IMR-90 (cell line): Measurements from ENCODE around the gene KICS2. TPM values are rescaled to one million over a fixed set of nuclear protein-coding genes. Genes with fewer than 3 reads are reported as not detected.

Experiments used
- ATAC-seq: fragments of 200-7000 bp; cut with Tn5 transposase; 2 replicates; pipeline ENCODE4 v1.9.1; 2020; ENCODE audit warnings: low read depth, mild to moderate bottlenecking, moderate library complexity
- BruUV-seq: library from RNA; stranded (reverse); fragments of 400-500 nt; replicated peaks from 2 replicates; lab custom pipeline; 2021; lab: Mats Ljungman, UMichigan
- CTCF ChIA-PET: fragments of 300-600 bp; formaldehyde crosslinking; extraction: SDS; loops from one replicate; lab custom pipeline; 2021; ENCODE audit warnings: antibody characterized with exemption; lab: Yijun Ruan, JAX
- POLR2A ChIA-PET: fragments of 300-600 bp; sonication (Branson Sonifier 250); formaldehyde crosslinking; loops from one replicate; lab custom pipeline; 2022; ENCODE audit warnings: antibody characterized with exemption; ENCODE audit not compliant: unreplicated experiment; lab: Charles Lee
- DNase-seq: peaks from one replicate; pipeline ENCODE4 v3.0.0; 2013
- H2AFZ ChIP-seq: replicated peaks from 2 replicates; pipeline ENCODE3; 2013; ENCODE audit warnings: low read length, mild to moderate bottlenecking; ENCODE audit not compliant: poor library complexity
- H2AK5ac ChIP-seq: 2 replicates; pipeline ENCODE4 v1.6.1; 2013; ENCODE audit warnings: low read depth, low read length, inconsistent platforms
- H2AK9ac ChIP-seq: replicated peaks from 2 replicates; pipeline ENCODE3; 2013; ENCODE audit warnings: mild to moderate bottlenecking, low read depth, low read length, moderate library complexity; ENCODE audit not compliant: poor library complexity
- H2BK120ac ChIP-seq: 2 replicates; pipeline ENCODE4 v1.6.1; 2013; ENCODE audit warnings: low read depth, low read length, inconsistent platforms
- H2BK15ac ChIP-seq: 3 replicates; pipeline ENCODE4 v1.6.1; 2013; ENCODE audit warnings: low read depth, low read length, inconsistent platforms
- H2BK20ac ChIP-seq: 2 replicates; pipeline ENCODE4 v1.6.1; 2013; ENCODE audit warnings: low read depth, mild to moderate bottlenecking, inconsistent platforms, low read length, moderate library complexity
- H2BK5ac ChIP-seq: 2 replicates; pipeline ENCODE4 v1.6.1; 2013; ENCODE audit warnings: mild to moderate bottlenecking, low read depth, low read length, inconsistent platforms; ENCODE audit not compliant: poor library complexity, severe bottlenecking
- H3K14ac ChIP-seq: replicated peaks from 2 replicates; pipeline ENCODE4 v1.6.1; 2013; ENCODE audit warnings: low read depth, low read length, inconsistent platforms
- H3K18ac ChIP-seq: 2 replicates; pipeline ENCODE4 v1.6.1; 2013; ENCODE audit warnings: low read depth, low read length, control low read depth
- H3K23ac ChIP-seq: 2 replicates; pipeline ENCODE4 v1.6.1; 2013; ENCODE audit warnings: low read depth, low read length, inconsistent platforms
- H3K27ac ChIP-seq: 2 replicates; pipeline ENCODE4 v1.5.1; 2013; ENCODE audit warnings: mild to moderate bottlenecking, control low read depth, low read length; ENCODE audit not compliant: insufficient read depth
- H3K27me3 ChIP-seq: 2 replicates; pipeline ENCODE4 v1.6.1; 2013; ENCODE audit warnings: low read length; ENCODE audit not compliant: control insufficient read depth, insufficient read depth
- H3K36me3 ChIP-seq: 2 replicates; pipeline ENCODE4 v1.6.1; 2013; ENCODE audit warnings: low read length, mixed read lengths; ENCODE audit not compliant: control insufficient read depth, insufficient read depth
- H3K4ac ChIP-seq: 2 replicates; pipeline ENCODE4 v1.6.1; 2013; ENCODE audit warnings: low read depth, low read length, inconsistent platforms
- H3K4me1 ChIP-seq: 2 replicates; pipeline ENCODE4 v1.6.1; 2013; ENCODE audit warnings: low read length, mixed read lengths; ENCODE audit not compliant: control insufficient read depth, insufficient read depth
- H3K4me2 ChIP-seq: 2 replicates; pipeline ENCODE4 v1.6.1; 2013; ENCODE audit warnings: low read depth, mild to moderate bottlenecking, control low read depth, low read length, moderate library complexity
- H3K4me3 ChIP-seq: 2 replicates; pipeline ENCODE4 v1.5.1; 2013; ENCODE audit warnings: low read depth, mild to moderate bottlenecking, control low read depth, low read length, moderate library complexity; ENCODE audit not compliant: insufficient read depth
- H3K56ac ChIP-seq: 2 replicates; pipeline ENCODE4 v1.6.1; 2013; ENCODE audit warnings: low read length, inconsistent platforms; ENCODE audit not compliant: insufficient read depth; ENCODE audit errors: extremely low read depth
- H3K79me1 ChIP-seq, 2 experiments: 2 replicates each; pipeline ENCODE4 v1.6.1; 2013; ENCODE audit warnings: low read length in 2 of 2, inconsistent platforms in 1 of 2, low read depth in 1 of 2
- H3K9ac ChIP-seq: 2 replicates; pipeline ENCODE4 v1.6.1; 2013; ENCODE audit warnings: low read depth, low read length, control low read depth
- H3K9me1 ChIP-seq: 2 replicates; pipeline ENCODE4 v1.6.1; 2013; ENCODE audit warnings: low read length, inconsistent platforms; ENCODE audit not compliant: insufficient read depth
- H3K9me3 ChIP-seq: 2 replicates; pipeline ENCODE4 v1.6.1; 2013; ENCODE audit warnings: low read length; ENCODE audit not compliant: control insufficient read depth, insufficient read depth
- H4K20me1 ChIP-seq: 2 replicates; pipeline ENCODE4 v1.6.1; 2013; ENCODE audit warnings: low read length, inconsistent platforms; ENCODE audit not compliant: insufficient read depth
- H4K5ac ChIP-seq: 2 replicates; pipeline ENCODE4 v1.6.1; 2013; ENCODE audit warnings: mild to moderate bottlenecking, low read depth, low read length, control low read depth
- H4K8ac ChIP-seq, 2 experiments: 2 replicates each; pipeline ENCODE4 v1.6.1; 2013; ENCODE audit warnings: low read depth in 2 of 2, low read length in 2 of 2, control low read depth in 1 of 2, inconsistent platforms in 1 of 2
- H4K91ac ChIP-seq: 2 replicates; pipeline ENCODE4 v1.6.1; 2013; ENCODE audit warnings: low read depth, low read length, inconsistent platforms; ENCODE audit not compliant: insufficient read depth
- BHLHE40 ChIP-seq: fragments of 150-350 bp; IDR thresholded peaks from 2 replicates; pipeline ENCODE4 v1.6.1; 2016; ENCODE audit warnings: mild to moderate bottlenecking, low read depth, low read length
- CEBPB ChIP-seq: IDR thresholded peaks from 2 replicates; pipeline ENCODE4 v1.6.1; 2012; ENCODE audit warnings: low read depth, low read length, improper control_type of control experiment
- CHD1 ChIP-seq: IDR thresholded peaks from 2 replicates; pipeline ENCODE4 v1.6.1; 2012; ENCODE audit warnings: low read depth, low read length, improper control_type of control experiment
- FOS ChIP-seq: fragments of 150-350 bp; IDR thresholded peaks from 2 replicates; pipeline ENCODE4 v1.6.1; 2016; ENCODE audit warnings: low read depth, low read length
- MXI1 ChIP-seq: IDR thresholded peaks from 2 replicates; pipeline ENCODE4 v1.6.1; 2012; ENCODE audit warnings: low read depth, mild to moderate bottlenecking, low read length, moderate library complexity, borderline replicate concordance
- RAD21 ChIP-seq: IDR thresholded peaks from 2 replicates; pipeline ENCODE4 v1.6.1; 2012; ENCODE audit warnings: low read length, improper control_type of control experiment
- RCOR1 ChIP-seq: IDR thresholded peaks from 2 replicates; pipeline ENCODE4 v1.6.1; 2012; ENCODE audit warnings: mild to moderate bottlenecking, low read length, improper control_type of control experiment; ENCODE audit not compliant: insufficient replicate concordance
- WGBS, 2 experiments: methylation state at CpG; one replicate each; pipeline versions ENCODE4 v1.1.5 to v1.1.7; 2013; ENCODE audit warnings: missing lambda C conversion rate in 2 of 2; ENCODE audit not compliant: insufficient read length in 1 of 2; ENCODE audit errors: extremely low coverage in 2 of 2; 5-methylcytosine and 5-hydroxymethylcytosine counted together
- dilution Hi-C: fragments of 300-500 bp; cut with HindIII; formaldehyde crosslinking; loops from one replicate; pipeline ENCODE4 v1.14.3; 2018; ENCODE audit warnings: low sequenced_read_pairs; ENCODE audit not compliant: unreplicated experiment
- in situ Hi-C: fragments of 300-500 bp; cut with MboI; formaldehyde crosslinking; loops from 3 replicates; pipeline ENCODE4 v1.14.3; 2019; ENCODE audit warnings: low sequenced_read_pairs, inconsistent platforms, mixed read lengths
- intact Hi-C: fragments of 100-400 bp; cut with micrococcal nuclease; formaldehyde crosslinking; loops from 2 replicates; pipeline ENCODE4 v1.10.0; 2022
- polyA plus RNA-seq, 3 experiments: library from polyadenylated mRNA; depleted of rRNA; stranded (reverse); fragments of >200 nt; gene quantifications; 2 replicates each; pipeline ENCODE4 v1.2.3, GENCODE V29; 2012; ENCODE audit warnings: low replicate concordance in 1 of 3
- total RNA-seq: library from RNA; depleted of rRNA; stranded (reverse); fragments of >200 nt; gene quantifications from 2 replicates; pipeline ENCODE4 v1.2.3, GENCODE V29; 2012
- TF ChIP-seq, protein P1 (sequence below): fragments of 150-350 bp; IDR thresholded peaks from 2 replicates; pipeline ENCODE4 v1.6.1; 2017; ENCODE audit warnings: mild to moderate bottlenecking, antibody characterized with exemption, low read length, low read depth
- TF ChIP-seq, protein P2 (sequence below): conservative IDR thresholded peaks from 2 replicates; pipeline ENCODE4 v1.5.1; 2012; ENCODE audit warnings: mild to moderate bottlenecking, low read depth, low read length, improper control_type of control experiment

The KICS2 gene
- total and polyA plus RNA-seq, 2 of the 4 experiments (the other 2 are of a cell fraction): 2.4 to 6.1 TPM

GRCh38 chr12:64243809-64244208 lies 21.7 kb upstream of the KICS2 start:
- Histone ChIP-seq H2AK9ac (no peak overlapping the region), H2BK20ac (no peak overlapping the region), H2BK120ac (no peak overlapping the region), H3K23ac (no peak overlapping the region), H3K27me3 (no peaks in the 10 kb centered on the region), H2BK5ac (no peak overlapping the region), H4K8ac (no peak overlapping the region), H3K14ac (no peak overlapping the region), H3K4me3 (no peak overlapping the region), H2BK15ac (no peak overlapping the region), H3K9me3 (no peaks in the 10 kb centered on the region), H3K27ac (no peak overlapping the region), H2AK5ac (no peak overlapping the region), H3K9me1 (no peaks in the 10 kb centered on the region), H2AFZ (no peak overlapping the region), H4K91ac (no peak overlapping the region), H4K20me1 (no peaks in the 10 kb centered on the region), H3K9ac (no peak overlapping the region), H3K18ac (no peak overlapping the region), H3K4me2 (no peak overlapping the region), H3K36me3 (no peaks in the 10 kb centered on the region), H4K5ac (no peak overlapping the region), H3K4ac (no peak overlapping the region), H3K79me1 (no peaks in the 10 kb centered on the region), H3K4me1 (no peaks in the 10 kb centered on the region), H3K56ac (no peak overlapping the region)
- POLR2A ChIA-PET: no interaction called here
- no TSS peak for BruUV-seq
- CTCF ChIA-PET: interaction anchor here (0.5 to 0.8 kb wide), 4 partner anchors 13 to 405 kb away, joined by 3 read pairs; no protein-coding TSS in a partner anchor
- no peak for DNase-seq
- intact Hi-C loops: no loop called here
- dilution Hi-C loops: no loop called here
- TF ChIP-seq RAD21: no peak
- no peak for TF ChIP-seq MXI1
- no peak for TF ChIP-seq CHD1
- no peak for TF ChIP-seq BHLHE40
- no peak for TF ChIP-seq RCOR1
- TF ChIP-seq CEBPB: no peak
- TF ChIP-seq, protein P1, sequence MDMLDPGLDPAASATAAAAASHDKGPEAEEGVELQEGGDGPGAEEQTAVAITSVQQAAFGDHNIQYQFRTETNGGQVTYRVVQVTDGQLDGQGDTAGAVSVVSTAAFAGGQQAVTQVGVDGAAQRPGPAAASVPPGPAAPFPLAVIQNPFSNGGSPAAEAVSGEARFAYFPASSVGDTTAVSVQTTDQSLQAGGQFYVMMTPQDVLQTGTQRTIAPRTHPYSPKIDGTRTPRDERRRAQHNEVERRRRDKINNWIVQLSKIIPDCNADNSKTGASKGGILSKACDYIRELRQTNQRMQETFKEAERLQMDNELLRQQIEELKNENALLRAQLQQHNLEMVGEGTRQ: no peak
- TF ChIP-seq FOS: no peak
- TF ChIP-seq, protein P2, sequence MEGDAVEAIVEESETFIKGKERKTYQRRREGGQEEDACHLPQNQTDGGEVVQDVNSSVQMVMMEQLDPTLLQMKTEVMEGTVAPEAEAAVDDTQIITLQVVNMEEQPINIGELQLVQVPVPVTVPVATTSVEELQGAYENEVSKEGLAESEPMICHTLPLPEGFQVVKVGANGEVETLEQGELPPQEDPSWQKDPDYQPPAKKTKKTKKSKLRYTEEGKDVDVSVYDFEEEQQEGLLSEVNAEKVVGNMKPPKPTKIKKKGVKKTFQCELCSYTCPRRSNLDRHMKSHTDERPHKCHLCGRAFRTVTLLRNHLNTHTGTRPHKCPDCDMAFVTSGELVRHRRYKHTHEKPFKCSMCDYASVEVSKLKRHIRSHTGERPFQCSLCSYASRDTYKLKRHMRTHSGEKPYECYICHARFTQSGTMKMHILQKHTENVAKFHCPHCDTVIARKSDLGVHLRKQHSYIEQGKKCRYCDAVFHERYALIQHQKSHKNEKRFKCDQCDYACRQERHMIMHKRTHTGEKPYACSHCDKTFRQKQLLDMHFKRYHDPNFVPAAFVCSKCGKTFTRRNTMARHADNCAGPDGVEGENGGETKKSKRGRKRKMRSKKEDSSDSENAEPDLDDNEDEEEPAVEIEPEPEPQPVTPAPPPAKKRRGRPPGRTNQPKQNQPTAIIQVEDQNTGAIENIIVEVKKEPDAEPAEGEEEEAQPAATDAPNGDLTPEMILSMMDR: no peak
- in situ Hi-C loops: no loop called here
- ATAC-seq: no peak
- 56% methylated on average over 3 of the region's 4 CpGs; no CpG with 5 or more reads in 1 of the 2 experiments for WGBS, 2 experiments
